K562 (cell line): ENCODE data around the gene ZBTB46. TPM values are rescaled to one million over a fixed set of nuclear protein-coding genes. Genes with fewer than 3 reads are reported as not detected.

ENCODE experiments used
- ATAC-seq: fragments of 200-7000 bp; cut with Tn5 transposase; 3 replicates; pipeline ENCODE4 v1.9.1; 2020; ENCODE audit warnings: moderate library complexity
- BruUV-seq: library from RNA; stranded (reverse); fragments of 400-500 nt; replicated peaks from 2 replicates; lab custom pipeline; 2021; lab: Mats Ljungman, UMichigan
- CTCF ChIA-PET: fragments of 300-600 bp; formaldehyde crosslinking; extraction: SDS; loops from one replicate; lab custom pipeline; 2021; ENCODE audit warnings: low intra/inter-chr PET ratio; lab: Yijun Ruan, JAX
- POLR2A ChIA-PET: fragments of 300-600, 350-650 bp; sonication (Branson Sonifier 250); formaldehyde crosslinking; extraction: SDS; loops from one replicate; lab custom pipeline; 2021; ENCODE audit warnings: antibody characterized with exemption, inconsistent platforms; lab: Yijun Ruan, JAX
- DNase-seq, 4 experiments: peaks; one replicate each; pipeline versions ENCODE4 v3.0.0 to v3.0.0-alpha.2; 2011 to 2018; ENCODE audit warnings: low spot score in 3 of 4, mixed read lengths in 3 of 4; ENCODE audit errors: extremely low read depth in 1 of 4
- FAIRE-seq: peaks from 2 replicates; lab custom pipeline; 2011; peaks lifted over from hg19 to GRCh38; lab: Jason Lieb, UNC
- H2AFZ ChIP-seq: 2 replicates; pipeline ENCODE4 v1.6.0; 2011; ENCODE audit warnings: low read depth, low read length, control low read depth, inconsistent platforms
- H3K27ac ChIP-seq: fragments of 200-600 bp; 3 replicates; pipeline ENCODE4 v1.8.0; 2011; ENCODE audit warnings: low read depth, mild to moderate bottlenecking, control low read depth, inconsistent platforms, low read length, moderate library complexity, mixed read lengths; ENCODE audit errors: extremely low read depth
- H3K27me3 ChIP-seq, 2 experiments: fragments of 300-600 bp in 1 of 2; 2 replicates in 1 of 2; 3 replicates in 1 of 2; pipeline versions ENCODE4 v1.6.0 to v1.8.0; 2011; ENCODE audit warnings: inconsistent platforms in 2 of 2, low read length in 2 of 2, mild to moderate bottlenecking in 1 of 2, mixed read lengths in 1 of 2, moderate library complexity in 1 of 2; ENCODE audit not compliant: control insufficient read depth in 2 of 2, insufficient read depth in 2 of 2
- H3K36me3 ChIP-seq: fragments of 300-600 bp; 3 replicates; pipeline ENCODE4 v1.8.0; 2011; ENCODE audit warnings: mild to moderate bottlenecking, low read length, inconsistent platforms; ENCODE audit not compliant: control insufficient read depth, insufficient read depth
- H3K4me1 ChIP-seq, 2 experiments: fragments of 200-600 bp in 1 of 2; replicated peaks in 1 of 2; 2 replicates in 1 of 2; 3 replicates in 1 of 2; pipeline versions ENCODE4 v1.5.1 to v1.8.0; 2011; ENCODE audit warnings: inconsistent platforms in 2 of 2, low read length in 2 of 2, mild to moderate bottlenecking in 1 of 2, mixed read lengths in 1 of 2, moderate library complexity in 1 of 2; ENCODE audit not compliant: control insufficient read depth in 2 of 2, insufficient read depth in 2 of 2
- H3K4me2 ChIP-seq: 2 replicates; pipeline ENCODE4 v1.6.1; 2011; ENCODE audit warnings: low read length, control low read depth, inconsistent platforms, mixed read lengths; ENCODE audit not compliant: insufficient read depth
- H3K4me3 ChIP-seq: fragments of 200-600 bp; sonication (generic), shearing (Covaris generic); 2 replicates; pipeline ENCODE4 v1.5.1; 2016; ENCODE audit warnings: control low read depth, inconsistent platforms
- H3K79me2 ChIP-seq: fragments of 200-600 bp; 3 replicates; pipeline ENCODE4 v1.8.0; 2011; ENCODE audit warnings: low read length, inconsistent platforms; ENCODE audit not compliant: control insufficient read depth, insufficient read depth
- H3K9ac ChIP-seq, 2 experiments: 2 replicates each; pipeline versions ENCODE4 v1.6.0 to v1.6.1; 2011; ENCODE audit warnings: low read depth in 2 of 2, low read length in 2 of 2, control low read depth in 1 of 2, inconsistent platforms in 1 of 2, mild to moderate bottlenecking in 1 of 2, mixed read lengths in 1 of 2; ENCODE audit not compliant: insufficient read depth in 1 of 2
- H3K9me1 ChIP-seq: one replicate; pipeline ENCODE4 v1.6.0; 2011; ENCODE audit warnings: inconsistent platforms, mild to moderate bottlenecking, low read length, moderate library complexity; ENCODE audit not compliant: control insufficient read depth, insufficient read depth
- H3K9me3 ChIP-seq: replicated peaks from 2 replicates; pipeline ENCODE4 v1.5.1; 2011; ENCODE audit warnings: low read depth, low read length, inconsistent platforms; ENCODE audit not compliant: control insufficient read depth, insufficient read depth
- H4K20me1 ChIP-seq: replicated peaks from 2 replicates; pipeline ENCODE4 v1.6.1; 2011; ENCODE audit warnings: low read length, inconsistent platforms, mixed read lengths; ENCODE audit not compliant: control insufficient read depth, insufficient read depth
- HMGXB4 ChIP-seq: sonication (generic); formaldehyde crosslinking; IDR thresholded peaks from 2 replicates; pipeline ENCODE4 v1.8.1; 2023; ENCODE audit warnings: mild to moderate bottlenecking, missing genetic modification reagents
- NCOA1 ChIP-seq: fragments of 450-650 bp; IDR thresholded peaks from 2 replicates; pipeline ENCODE4 v1.6.1; 2016; ENCODE audit warnings: low read depth
- NCOR1 ChIP-seq: fragments of 450-650 bp; IDR thresholded peaks from 2 replicates; pipeline ENCODE4 v1.6.1; 2016; ENCODE audit warnings: mild to moderate bottlenecking, moderate library complexity
- PCBP1 ChIP-seq: fragments of 200-400 bp; formaldehyde crosslinking; IDR thresholded peaks from 2 replicates; pipeline ENCODE4 v1.6.1; 2018; ENCODE audit warnings: mild to moderate bottlenecking, low read depth, low read length; ENCODE audit not compliant: poor library complexity, severe bottlenecking
- SMC3 ChIP-seq: conservative IDR thresholded peaks from 2 replicates; pipeline ENCODE4 v1.6.1; 2011; ENCODE audit warnings: low read depth, low read length, improper control_type of control experiment; ENCODE audit not compliant: insufficient read depth
- STAT5A ChIP-seq: IDR thresholded peaks from 2 replicates; pipeline ENCODE4 v1.6.1; 2012; ENCODE audit warnings: low read length, inconsistent platforms, borderline replicate concordance
- TEAD1 ChIP-seq, 2 experiments: fragments of 450-650 bp in 1 of 2; sonication (generic) in 1 of 2; formaldehyde crosslinking; IDR thresholded peaks; 2 replicates each; pipeline versions ENCODE4 v1.4.0 to v1.8.0; 2020 to 2022; ENCODE audit warnings: mild to moderate bottlenecking in 2 of 2, missing genetic modification reagents in 1 of 2
- XRCC5 ChIP-seq: fragments of 200-400 bp; formaldehyde crosslinking; IDR thresholded peaks from 2 replicates; pipeline ENCODE4 v1.6.1; 2017; ENCODE audit warnings: low read depth, mild to moderate bottlenecking, low read length
- WGBS: fragments of 100-300 bp; shearing (Covaris generic); methylation state at CpG from one replicate; pipeline ENCODE4 v1.1.6; 2016; ENCODE audit warnings: low coverage, mixed read lengths; ENCODE audit not compliant: insufficient coverage; ENCODE audit errors: missing lambda C conversion rate; 5-methylcytosine and 5-hydroxymethylcytosine counted together
- in situ Hi-C: fragments of 300-500 bp; cut with MboI; formaldehyde crosslinking; loops from 4 replicates; pipeline ENCODE4 v1.15.0; 2018; ENCODE audit warnings: inconsistent platforms, mixed read lengths
- intact Hi-C: fragments of 100-400 bp; cut with micrococcal nuclease; formaldehyde crosslinking; loops from 2 replicates; pipeline ENCODE4 v1.14.2; 2022
- polyA plus RNA-seq, 8 experiments: library from polyadenylated mRNA; depleted of rRNA in 4 of 8; stranded (reverse) in 5 of 8; unstranded in 3 of 8; fragments of >200 nt; fragmentation: Nextera tagmentation in 2 of 8; fragmentation: Illumina TruSeq in 1 of 8; extraction: Ambion mirVana in 2 of 8; extraction: Trizol in 1 of 8; gene quantifications; 2 replicates each; pipeline versions ENCODE4 v1.2.1 to v1.2.3, GENCODE V29; 2011 to 2014; ENCODE audit warnings: inconsistent platforms in 1 of 8, missing spikeins in 1 of 8
- total RNA-seq, 7 experiments: library from RNA; depleted of rRNA in 6 of 7; stranded (reverse); fragments of >200 nt in 6 of 7; fragmentation: Illumina TruSeq in 2 of 7; extraction: Trizol in 2 of 7; gene quantifications; 2 replicates each; pipeline versions ENCODE4 v1.2.1 to v1.2.3, GENCODE V29; 2011 to 2021; ENCODE audit warnings: low replicate concordance in 1 of 7
- TF ChIP-seq, protein P1 (sequence below): fragments of 150-350 bp; IDR thresholded peaks from 2 replicates; pipeline ENCODE4 v1.6.1; 2014; ENCODE audit warnings: low read depth, mild to moderate bottlenecking, low read length, borderline replicate concordance
- TF ChIP-seq, protein P2 (sequence below): sonication (generic); formaldehyde crosslinking; IDR thresholded peaks from 2 replicates; pipeline ENCODE4 v1.8.0; 2022; ENCODE audit warnings: mild to moderate bottlenecking, low read depth, missing genetic modification reagents

Gene ZBTB46
- total and polyA plus RNA-seq, 9 of the 15 experiments (the other 6 are each of a cell fraction or from before 2014, with no cell fraction given): 0.29 to 4.1 (median 1.1) TPM

DNA sequence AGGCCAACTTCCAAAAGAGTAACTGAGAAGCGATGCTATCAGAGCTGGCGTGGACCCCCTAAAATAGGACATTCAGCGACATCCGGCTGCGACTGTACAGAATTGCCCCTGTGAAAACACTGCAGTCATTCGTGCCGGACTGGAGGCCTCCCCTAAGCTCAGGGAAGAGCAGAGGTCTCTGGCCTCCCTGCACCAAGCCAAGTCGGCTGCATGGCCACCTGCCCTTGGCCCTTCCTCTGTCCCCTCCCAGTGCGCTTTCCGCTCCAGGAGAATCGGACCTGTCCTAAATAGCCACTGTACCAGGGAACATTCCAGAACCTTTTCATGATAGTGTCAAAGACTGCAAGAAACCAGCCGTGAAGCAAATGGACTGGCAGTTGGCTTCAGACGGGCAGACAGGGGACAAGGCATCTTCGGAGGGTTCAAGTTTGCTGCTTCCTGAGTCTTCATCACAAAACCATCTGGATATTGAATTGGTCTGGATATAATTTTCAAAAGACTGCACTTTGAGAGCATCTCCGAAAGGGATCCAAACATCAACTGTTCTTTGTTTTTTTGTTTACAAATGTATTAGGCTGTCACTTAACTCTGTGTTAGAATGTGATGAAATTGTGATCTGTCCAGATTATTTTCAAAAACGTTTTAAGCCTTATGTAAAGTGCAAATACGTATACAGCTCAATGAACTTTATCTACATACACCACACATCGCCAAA, 75.0 kb downstream of the ZBTB46 start:
- no peak for FAIRE-seq
- BruUV-seq: no TSS peak
- no peaks in the 10 kb centered on the region for H3K36me3 ChIP-seq
- ChIA-PET POLR2A (interaction anchor here (0.9 to 1.0 kb wide), 2 partner anchors 12 to 16 kb away, joined by 3 to 4 read pairs; no protein-coding TSS in a partner anchor), CTCF (no interaction called here)
- no peak for ATAC-seq
- intact Hi-C loops (no loop called here), in situ Hi-C loops (no loop called here)
- no peak overlapping the region for H3K4me3 ChIP-seq
- no peak for DNase-seq
- H3K27me3 ChIP-seq: no peaks in the 10 kb centered on the region
- H4K20me1 ChIP-seq: no peaks in the 10 kb centered on the region
- H3K9ac ChIP-seq: peak overlapping the region in 1 of 2 experiments; percentile 43; a peak in 1 of 4 replicates
- no peak overlapping the region for H3K27ac ChIP-seq
- WGBS: 53% methylated on average over 18 of the region's 18 CpGs
- TF ChIP-seq SMC3 (no peak), XRCC5 (no peak), TEAD1 (CRISPR knock-in tag; IDR thresholded peaks at IDR 0.05) (no peak), HMGXB4 (CRISPR knock-in tag) (no peak), STAT5A (no peak), NCOR1 (no peak), PCBP1 (no peak), NCOA1 (no peak)
- TF ChIP-seq, protein P1, sequence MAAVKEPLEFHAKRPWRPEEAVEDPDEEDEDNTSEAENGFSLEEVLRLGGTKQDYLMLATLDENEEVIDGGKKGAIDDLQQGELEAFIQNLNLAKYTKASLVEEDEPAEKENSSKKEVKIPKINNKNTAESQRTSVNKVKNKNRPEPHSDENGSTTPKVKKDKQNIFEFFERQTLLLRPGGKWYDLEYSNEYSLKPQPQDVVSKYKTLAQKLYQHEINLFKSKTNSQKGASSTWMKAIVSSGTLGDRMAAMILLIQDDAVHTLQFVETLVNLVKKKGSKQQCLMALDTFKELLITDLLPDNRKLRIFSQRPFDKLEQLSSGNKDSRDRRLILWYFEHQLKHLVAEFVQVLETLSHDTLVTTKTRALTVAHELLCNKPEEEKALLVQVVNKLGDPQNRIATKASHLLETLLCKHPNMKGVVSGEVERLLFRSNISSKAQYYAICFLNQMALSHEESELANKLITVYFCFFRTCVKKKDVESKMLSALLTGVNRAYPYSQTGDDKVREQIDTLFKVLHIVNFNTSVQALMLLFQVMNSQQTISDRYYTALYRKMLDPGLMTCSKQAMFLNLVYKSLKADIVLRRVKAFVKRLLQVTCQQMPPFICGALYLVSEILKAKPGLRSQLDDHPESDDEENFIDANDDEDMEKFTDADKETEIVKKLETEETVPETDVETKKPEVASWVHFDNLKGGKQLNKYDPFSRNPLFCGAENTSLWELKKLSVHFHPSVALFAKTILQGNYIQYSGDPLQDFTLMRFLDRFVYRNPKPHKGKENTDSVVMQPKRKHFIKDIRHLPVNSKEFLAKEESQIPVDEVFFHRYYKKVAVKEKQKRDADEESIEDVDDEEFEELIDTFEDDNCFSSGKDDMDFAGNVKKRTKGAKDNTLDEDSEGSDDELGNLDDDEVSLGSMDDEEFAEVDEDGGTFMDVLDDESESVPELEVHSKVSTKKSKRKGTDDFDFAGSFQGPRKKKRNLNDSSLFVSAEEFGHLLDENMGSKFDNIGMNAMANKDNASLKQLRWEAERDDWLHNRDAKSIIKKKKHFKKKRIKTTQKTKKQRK: no peak
- TF ChIP-seq, protein P2, sequence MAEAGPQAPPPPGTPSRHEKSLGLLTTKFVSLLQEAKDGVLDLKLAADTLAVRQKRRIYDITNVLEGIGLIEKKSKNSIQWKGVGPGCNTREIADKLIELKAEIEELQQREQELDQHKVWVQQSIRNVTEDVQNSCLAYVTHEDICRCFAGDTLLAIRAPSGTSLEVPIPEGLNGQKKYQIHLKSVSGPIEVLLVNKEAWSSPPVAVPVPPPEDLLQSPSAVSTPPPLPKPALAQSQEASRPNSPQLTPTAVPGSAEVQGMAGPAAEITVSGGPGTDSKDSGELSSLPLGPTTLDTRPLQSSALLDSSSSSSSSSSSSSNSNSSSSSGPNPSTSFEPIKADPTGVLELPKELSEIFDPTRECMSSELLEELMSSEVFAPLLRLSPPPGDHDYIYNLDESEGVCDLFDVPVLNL: no peak
- 0 out of 2 replicates have a peak overlapping the region, but pooled peaks have one; percentile 17 for H2AFZ ChIP-seq
- H3K79me2 ChIP-seq: no peaks in the 10 kb centered on the region
- no peaks in the 10 kb centered on the region for H3K9me3 ChIP-seq
- no peak overlapping the region for H3K4me2 ChIP-seq
- no peaks in the 10 kb centered on the region for H3K9me1 ChIP-seq
- peaks cover 7 to 37% of the 10 kb centered on the region in 2 experiments; a peak in 4 of 5 replicates for H3K4me1 ChIP-seq
